HG02943 (cell line): Measurements from ENCODE around the gene BRF1.

Source experiments
- ATAC-seq: cut with Tn5 transposase; IDR thresholded peaks from one replicate; pipeline ENCODE4 v1.9.1; 2021; ENCODE audit warnings: mild to moderate bottlenecking, low read depth, moderate library complexity; ENCODE audit not compliant: unreplicated experiment

The BRF1 gene

GRCh38 chr14:105241641-105242040 lies 59.2 kb downstream of the BRF1 start:
- ATAC-seq = no peak

GRCh38 chr14:105240811-105241576 lies 59.8 kb downstream of the BRF1 start:
- ATAC-seq = no peak

- no peak for ATAC-seq
These were observed 71.6 kb downstream of the BRF1 start for GRCh38 chr14:105229099-105229655.

- no peak for ATAC-seq
These were observed 72.2 kb downstream of the BRF1 start for GRCh38 chr14:105228562-105228961.

- no peak for ATAC-seq
These were observed 73.5 kb downstream of the BRF1 start for GRCh38 chr14:105227346-105227745.

GRCh38 chr14:105226198-105226597 lies 74.6 kb downstream of the BRF1 start:
- no peak for ATAC-seq

GRCh38 chr14:105224845-105225570 lies 75.8 kb downstream of the BRF1 start:
- no peak for ATAC-seq

- no peak for ATAC-seq
These were observed 76.8 kb downstream of the BRF1 start for GRCh38 chr14:105223770-105224544.

GRCh38 chr14:105223260-105223659 lies 77.5 kb downstream of the BRF1 start:
- no peak for ATAC-seq

GRCh38 chr14:105221598-105222178 lies 79.1 kb downstream of the BRF1 start:
- ATAC-seq = no peak

GRCh38 chr14:105220699-105221597 lies 79.9 kb downstream of the BRF1 start:
- no peak for ATAC-seq

GRCh38 chr14:105219753-105220152 lies 81.0 kb downstream of the BRF1 start:
- no peak for ATAC-seq

- no peak for ATAC-seq
These were observed 81.7 kb downstream of the BRF1 start for GRCh38 chr14:105219043-105219612.

- no peak for ATAC-seq
These were observed 82.2 kb downstream of the BRF1 start for GRCh38 chr14:105218611-105219010.

GRCh38 chr14:105217774-105218173 lies 83.0 kb downstream of the BRF1 start:
- no peak for ATAC-seq

- ATAC-seq = no peak
These were observed 84.1 kb downstream of the BRF1 start for GRCh38 chr14:105216490-105217247.

- no peak for ATAC-seq
These were observed 85.2 kb downstream of the BRF1 start for GRCh38 chr14:105215602-105216001.

- no peak for ATAC-seq
These were observed 86.4 kb downstream of the BRF1 start for GRCh38 chr14:105214324-105214915.
